GM08714 (cell line): Measurements from ENCODE around the gene AMH.
A peak's percentile ranks its signal among the peaks of the same experiment; 100 is the strongest.

Experiments used
- H3K4me3 ChIP-seq: fragments of 200-500 bp; sonication (Bioruptor generic); 2 replicates; pipeline ENCODE4 v1.5.1; 2014; ENCODE audit warnings: mild to moderate bottlenecking, low read length, inconsistent platforms
- ZNF274 ChIP-seq: IDR thresholded peaks from 2 replicates; pipeline ENCODE4 v1.6.1; 2012; ENCODE audit warnings: mild to moderate bottlenecking, low read depth, low read length

Gene AMH

GRCh38 chr19:2226840-2227360 is 22.2 kb upstream of the AMH start:
- TF ChIP-seq ZNF274: no peak
- H3K4me3 ChIP-seq: no peak overlapping the region

GRCh38 chr19:2227415-2228156 is 21.5 kb upstream of the AMH start:
- no peak for TF ChIP-seq ZNF274
- H3K4me3 ChIP-seq: no peak overlapping the region

GRCh38 chr19:2228157-2229030 is 20.7 kb upstream of the AMH start:
- H3K4me3 ChIP-seq: no peak overlapping the region
- no peak for TF ChIP-seq ZNF274

- no peak for TF ChIP-seq ZNF274
- no peak overlapping the region for H3K4me3 ChIP-seq
Measured at GRCh38 chr19:2229103-2230032, 19.8 kb upstream of the AMH start.

GRCh38 chr19:2230033-2230531 is 19.0 kb upstream of the AMH start:
- TF ChIP-seq ZNF274: no peak
- no peak overlapping the region for H3K4me3 ChIP-seq

- no peak for TF ChIP-seq ZNF274
- H3K4me3 ChIP-seq: no peak overlapping the region
Measured at GRCh38 chr19:2230807-2231533, 18.2 kb upstream of the AMH start.

- TF ChIP-seq ZNF274: no peak
- no peak overlapping the region for H3K4me3 ChIP-seq
Measured at GRCh38 chr19:2231621-2232221, 17.4 kb upstream of the AMH start.

GRCh38 chr19:2232286-2233151 is 16.6 kb upstream of the AMH start:
- no peak overlapping the region for H3K4me3 ChIP-seq

GRCh38 chr19:2233601-2234280 is 15.4 kb upstream of the AMH start:
- TF ChIP-seq ZNF274: no peak
- H3K4me3 ChIP-seq: no peak overlapping the region

More at GRCh38 chr19:2232286-2233151, 16.6 kb upstream of the AMH start:
- TF ChIP-seq ZNF274: no peak

GRCh38 chr19:2234996-2235380 is 14.1 kb upstream of the AMH start:
- no peak for TF ChIP-seq ZNF274
- peak overlapping the region; percentile 85 for H3K4me3 ChIP-seq

GRCh38 chr19:2235381-2236063 is 13.6 kb upstream of the AMH start:
- H3K4me3 ChIP-seq: peak overlapping the region; percentile 85
- no peak for TF ChIP-seq ZNF274
